Lower leg skin (tissue), 4 donors: ENCODE results near the gene MYB. TPM values are rescaled to one million over a fixed set of nuclear protein-coding genes. Genes with fewer than 3 reads are reported as not detected.

Experiments used
- DNase-seq, 2 donors: peaks; one replicate each; pipeline ENCODE4 v3.0.0-alpha.2; 2019; ENCODE audit warnings: low spot score in 2 of 2
- H3K4me3 ChIP-seq: fragments of 200-600 bp; sonication (generic); 2 replicates; pipeline ENCODE4 v1.5.1; 2017; ENCODE audit warnings: mild to moderate bottlenecking, low read depth; ENCODE audit not compliant: poor library complexity, severe bottlenecking
- CTCF ChIP-seq, 3 donors: fragments of 450-650 bp; IDR thresholded peaks; one replicate each; pipeline ENCODE4 v1.5.1; 2016; ENCODE audit warnings: antibody characterized with exemption in 3 of 3, mild to moderate bottlenecking in 3 of 3, moderate library complexity in 2 of 3
- POLR2A ChIP-seq, 2 donors: fragments of 450-650 bp; IDR thresholded peaks; one replicate each; pipeline ENCODE4 v1.6.1; 2016 to 2017; ENCODE audit warnings: antibody characterized with exemption in 2 of 2, mild to moderate bottlenecking in 1 of 2, moderate library complexity in 1 of 2
- WGBS, 2 donors: methylation state at CpG; one replicate each; pipeline ENCODE4 v1.1.5; 2018; 5-methylcytosine and 5-hydroxymethylcytosine counted together
- intact Hi-C: fragments of 100-400 bp; cut with DNase I; formaldehyde crosslinking; loops from one replicate; pipeline ENCODE4 v1.15.0; 2023; ENCODE audit warnings: low total_unique reads
- total RNA-seq, 4 donors: library from RNA; depleted of rRNA; stranded (reverse); fragments of >200 nt; gene quantifications; one replicate each; pipeline ENCODE4 v1.1.0, GENCODE V29; 2016

Gene MYB
- total RNA-seq, 4 donors from 2014 or later = 7.4 to 8.6 (median 7.5) TPM

GRCh38 chr6:135260612-135261011, 79.5 kb downstream of the MYB start:
- H3K4me3 ChIP-seq = no peak overlapping the region
- no peak for DNase-seq
- WGBS, 2 donors = 94 to 96% methylated on average over 4 of the region's 4 CpGs
- TF ChIP-seq POLR2A (IDR thresholded peaks at IDR 0.05) (no peak), CTCF (IDR thresholded peaks at IDR 0.05) (no peak)
- intact Hi-C loops = no loop called here

- no peak for DNase-seq
- WGBS, 2 donors = 75 to 77% methylated on average over 15 of the region's 15 CpGs
- intact Hi-C loops = no loop called here
- TF ChIP-seq POLR2A (IDR thresholded peaks at IDR 0.05) (no peak), CTCF (IDR thresholded peaks at IDR 0.05) (no peak)
- no peak overlapping the region for H3K4me3 ChIP-seq
Observed at GRCh38 chr6:135261872-135262725, 81.0 kb downstream of the MYB start.

- DNase-seq = no peak
- H3K4me3 ChIP-seq = no peak overlapping the region
- TF ChIP-seq POLR2A (IDR thresholded peaks at IDR 0.05) (no peak), CTCF (IDR thresholded peaks at IDR 0.05) (no peak)
- 95% methylated on average over 3 of the region's 3 CpGs for WGBS, 2 donors
- intact Hi-C loops = no loop called here
Observed at GRCh38 chr6:135265278-135265677, 84.2 kb downstream of the MYB start.

GRCh38 chr6:135266675-135267074, 85.6 kb downstream of the MYB start:
- TF ChIP-seq POLR2A (IDR thresholded peaks at IDR 0.05) (no peak), CTCF (IDR thresholded peaks at IDR 0.05) (no peak)
- no peak overlapping the region for H3K4me3 ChIP-seq
- intact Hi-C loops = no loop called here
- WGBS, 2 donors = 85 to 89% methylated on average over 8 of the region's 8 CpGs
- DNase-seq = no peak

- 70 to 71% methylated on average over 2 of the region's 2 CpGs for WGBS, 2 donors
- intact Hi-C loops = no loop called here
- DNase-seq = no peak
- no peak overlapping the region for H3K4me3 ChIP-seq
- TF ChIP-seq CTCF (IDR thresholded peaks at IDR 0.05) = no peak
- TF ChIP-seq POLR2A (IDR thresholded peaks at IDR 0.05) = no peak
Observed at GRCh38 chr6:135267085-135267484, 86.0 kb downstream of the MYB start.
